Activated effector memory CD4-positive, alpha-beta T cell treated with Interleukin-2 at 50 U/mL for 16 hours (primary cell): ENCODE data around the gene ADAMTS9.

Source experiments
- DNase-seq: peaks from one replicate; pipeline ENCODE4 v3.0.0-alpha.2; 2020

The ADAMTS9 gene

DNA sequence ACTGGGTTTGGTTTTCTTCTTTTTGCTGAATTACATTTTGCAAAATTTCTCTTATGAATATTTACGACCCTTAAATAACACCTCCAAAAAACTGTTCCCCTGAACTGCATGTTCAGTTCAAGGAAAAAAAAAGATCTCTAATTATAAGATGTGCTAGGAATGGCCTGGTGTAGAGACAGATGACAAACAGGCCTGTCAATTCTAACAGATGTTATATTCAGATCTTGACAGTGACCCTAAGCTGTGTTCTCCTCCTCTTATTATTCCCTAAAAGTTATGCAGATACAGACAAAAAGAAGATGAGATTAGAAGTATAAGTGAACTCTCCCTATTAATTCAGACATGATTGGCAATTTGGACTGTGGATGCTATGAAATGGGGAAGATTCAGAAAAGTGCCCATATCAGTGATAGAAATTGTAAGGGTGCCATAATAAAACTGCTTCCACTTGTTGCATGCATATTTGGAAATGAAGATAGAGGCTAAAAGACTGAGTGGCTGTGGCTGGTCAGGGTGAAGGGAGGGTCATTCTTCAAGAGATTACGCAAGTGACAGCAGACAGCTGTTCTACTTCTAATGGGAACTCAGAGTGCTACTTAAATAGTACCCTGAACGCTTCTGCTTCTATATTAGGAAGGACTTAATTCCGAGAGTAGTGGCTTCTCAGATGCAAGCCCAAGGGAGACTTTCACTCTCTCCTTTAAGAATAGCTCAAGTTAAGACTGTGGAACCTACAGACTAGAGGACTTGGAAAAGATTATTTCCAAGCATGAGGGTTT is 75.5 kb downstream of the ADAMTS9 start:
- no peak for DNase-seq

GRCh38 chr3:64608741-64609140 is 79.1 kb downstream of the ADAMTS9 start:
- no peak for DNase-seq

- DNase-seq = no peak
Measured at GRCh38 chr3:64607032-64607551, 80.7 kb downstream of the ADAMTS9 start.

GRCh38 chr3:64604313-64604712 is 83.5 kb downstream of the ADAMTS9 start:
- DNase-seq = no peak

DNA sequence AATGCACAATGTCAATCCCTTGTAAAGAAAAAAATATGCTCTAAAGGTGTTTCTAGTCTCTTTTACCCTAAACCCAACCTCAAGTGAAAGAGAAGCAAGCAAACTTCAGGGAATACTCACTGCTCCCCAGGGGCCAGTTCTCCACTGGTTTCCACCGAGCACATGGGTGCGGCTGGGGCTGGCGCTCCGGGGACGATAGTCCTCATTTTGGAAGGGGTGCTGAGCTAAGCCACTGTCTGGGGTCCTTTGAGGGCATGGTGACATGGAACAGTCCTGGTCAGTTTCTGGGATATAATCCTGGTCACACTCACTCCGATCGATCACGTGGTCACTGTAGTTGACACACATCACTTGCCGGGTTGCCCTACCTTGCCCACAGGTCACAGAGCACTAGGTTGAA is 86.0 kb downstream of the ADAMTS9 start:
- no peak for DNase-seq

DNA sequence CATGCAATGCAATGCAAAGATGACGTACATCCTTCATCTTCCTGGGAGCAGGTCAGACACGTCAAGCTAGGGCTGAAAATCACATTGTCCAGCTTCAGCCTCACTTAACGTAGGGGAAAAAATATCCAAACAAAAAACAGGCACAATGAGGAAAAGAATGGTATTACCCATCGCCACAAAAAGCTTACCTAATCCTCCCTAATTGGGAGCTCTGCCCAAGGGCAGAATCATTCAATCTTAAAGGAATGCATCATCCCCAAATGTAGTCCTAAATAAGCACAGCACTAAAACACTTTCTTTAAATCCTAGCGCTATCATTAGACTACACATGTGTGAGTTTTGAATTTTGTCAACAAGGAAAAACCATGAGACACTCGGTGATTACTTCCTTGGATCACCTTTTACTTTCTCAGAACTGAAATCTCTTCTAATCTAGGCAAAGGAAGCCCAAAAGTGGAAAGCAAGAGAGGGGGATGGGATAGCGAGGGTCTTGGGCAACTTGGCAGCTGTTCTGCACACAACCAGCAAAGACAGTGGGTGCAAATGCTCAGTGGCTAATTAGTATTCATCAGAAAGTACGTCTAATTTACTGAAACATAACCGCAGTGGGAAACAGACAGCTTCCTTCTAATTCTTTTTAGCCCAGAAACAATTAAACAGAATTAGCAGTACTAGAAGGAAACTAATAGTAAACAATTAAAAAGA is 87.4 kb downstream of the ADAMTS9 start:
- DNase-seq = no peak

DNA sequence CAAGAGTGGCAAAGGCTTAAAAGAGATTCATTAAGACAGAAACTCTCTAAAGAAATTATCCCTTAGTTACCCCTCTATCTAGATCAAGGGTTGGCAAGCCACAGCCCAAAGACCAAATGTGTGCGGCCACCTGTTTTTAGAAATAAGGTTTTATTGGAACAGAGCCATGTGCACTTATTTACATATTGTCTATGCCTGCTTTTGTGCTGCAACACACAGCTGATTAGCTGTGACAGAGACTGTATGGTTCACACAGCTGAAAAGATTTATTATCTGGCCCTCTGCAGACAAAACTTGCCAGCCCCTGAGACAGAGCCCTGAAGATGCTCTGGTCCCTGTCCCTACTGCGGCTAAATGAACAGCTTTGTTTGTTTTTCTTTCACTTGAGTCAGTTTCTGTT is 88.1 kb downstream of the ADAMTS9 start:
- no peak for DNase-seq

DNA sequence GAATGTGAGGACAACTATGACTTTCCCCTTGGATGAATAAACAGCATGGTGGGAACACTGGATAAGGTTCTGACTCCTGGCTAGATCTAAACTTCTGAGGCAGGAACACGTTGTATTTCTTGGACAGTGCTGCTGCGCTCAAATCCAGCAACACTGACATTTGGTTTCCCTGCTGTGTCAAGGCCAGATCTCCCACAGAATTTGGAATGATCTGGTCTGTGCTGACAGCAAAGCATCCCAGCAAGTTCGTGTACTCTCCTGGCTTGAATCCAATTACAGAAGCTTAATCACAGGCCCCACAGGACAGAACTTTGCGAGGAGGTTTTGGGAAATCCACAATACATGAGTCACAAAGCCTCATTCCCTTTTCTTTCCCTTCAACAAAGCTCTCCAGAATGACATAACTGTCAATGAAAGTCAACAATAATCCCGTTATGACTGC is 92.5 kb downstream of the ADAMTS9 start:
- no peak for DNase-seq

DNA sequence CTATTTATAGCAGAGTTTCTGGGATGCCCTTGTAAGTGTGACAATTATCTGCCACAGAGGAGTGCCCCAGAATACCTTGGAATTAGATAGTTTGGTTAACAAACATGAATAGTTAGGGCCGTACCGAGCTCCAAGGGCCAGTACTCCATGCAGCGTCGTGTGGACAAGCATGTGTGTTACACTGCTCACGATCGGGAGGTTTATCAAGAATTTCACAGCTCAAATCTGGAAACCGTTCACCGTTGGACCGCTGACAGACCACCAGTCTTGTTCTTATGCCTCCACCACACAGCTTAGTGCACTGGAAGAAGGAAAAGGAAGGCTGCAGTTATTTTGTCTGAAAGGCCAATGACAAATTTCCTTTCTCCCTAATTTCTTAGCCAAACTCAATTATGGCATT is 93.7 kb downstream of the ADAMTS9 start:
- DNase-seq = no peak

- no peak for DNase-seq
Measured at GRCh38 chr3:64593350-64593749, 94.5 kb downstream of the ADAMTS9 start.

GRCh38 chr3:64591615-64592014 is 96.2 kb downstream of the ADAMTS9 start:
- no peak for DNase-seq

GRCh38 chr3:64588380-64588779 is 99.4 kb downstream of the ADAMTS9 start:
- no peak for DNase-seq

- no peak for DNase-seq
Measured at GRCh38 chr3:64586952-64587351, 100.8 kb downstream of the ADAMTS9 start.

- no peak for DNase-seq
Measured at GRCh38 chr3:64584179-64584578, 103.6 kb downstream of the ADAMTS9 start.

DNA sequence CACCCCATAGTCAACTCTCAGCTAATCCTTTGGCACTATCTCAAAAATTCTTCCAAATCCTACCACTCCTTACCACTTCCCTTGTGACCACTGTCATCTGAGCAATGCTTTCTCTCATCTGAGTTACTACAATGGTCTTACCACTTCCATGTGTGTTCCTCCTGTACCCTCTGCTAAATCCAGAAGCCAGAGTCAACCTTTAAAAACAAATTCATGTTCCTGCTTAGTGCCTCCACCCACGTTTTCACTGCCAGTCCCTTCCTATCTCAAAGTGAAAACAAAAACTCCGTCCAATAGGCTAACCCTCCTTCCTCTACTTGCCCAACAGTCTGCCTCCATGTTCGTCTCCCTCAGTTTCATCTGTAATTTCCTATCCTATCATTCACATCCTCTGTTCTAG is 109.0 kb downstream of the ADAMTS9 start:
- DNase-seq = no peak

- no peak for DNase-seq
Measured at GRCh38 chr3:64578062-64578770, 109.6 kb downstream of the ADAMTS9 start.

GRCh38 chr3:64576211-64576775 is 111.5 kb downstream of the ADAMTS9 start:
- no peak for DNase-seq

DNA sequence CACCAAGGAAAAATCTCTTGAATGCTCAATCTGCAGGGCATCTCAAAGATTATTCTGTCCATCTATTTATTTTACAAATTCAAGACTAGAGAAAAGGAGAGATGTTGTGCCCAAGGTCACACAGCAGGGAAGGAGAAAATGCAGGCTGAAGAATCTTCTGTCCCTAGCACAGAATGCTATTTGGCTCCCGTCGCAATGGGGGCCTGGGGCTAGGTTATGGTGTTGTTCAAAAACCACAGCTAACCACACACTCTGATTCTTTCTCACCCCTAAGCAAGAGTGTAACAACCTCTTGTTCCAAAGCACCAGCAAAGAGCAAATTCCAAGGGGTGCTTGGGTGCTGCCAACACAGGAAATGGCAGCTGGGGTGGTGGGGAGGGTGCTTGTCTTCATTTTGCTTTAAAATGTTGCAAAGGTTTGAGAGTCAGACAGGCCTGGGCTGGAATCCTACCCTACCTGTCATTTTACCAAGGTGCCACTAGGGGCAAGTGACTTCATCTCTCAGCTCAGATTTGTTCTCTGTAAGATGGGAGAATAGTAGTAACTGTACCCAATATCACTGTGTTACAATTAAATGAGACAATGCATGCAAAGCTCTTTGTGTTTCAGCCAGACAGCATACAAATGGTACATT is 112.5 kb downstream of the ADAMTS9 start:
- DNase-seq = no peak

DNA sequence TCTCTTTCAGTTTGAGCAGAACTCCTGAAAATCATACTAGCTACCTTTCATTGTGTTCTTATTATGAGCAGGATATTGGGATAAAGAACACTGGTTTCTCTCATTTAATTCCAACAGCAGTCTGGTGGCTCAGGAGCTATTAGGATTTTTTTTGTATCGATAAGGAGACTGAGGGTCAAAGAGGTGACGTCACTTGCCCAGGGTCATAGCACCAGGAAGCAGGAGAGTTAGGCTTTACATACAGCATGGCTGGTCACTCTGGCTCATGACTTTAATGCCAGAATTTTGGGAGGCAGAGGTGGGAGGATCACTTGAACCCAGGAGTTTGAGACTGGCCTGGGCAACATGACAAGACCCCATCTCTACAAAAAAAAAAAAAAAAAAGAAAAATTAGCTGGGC is 113.6 kb downstream of the ADAMTS9 start:
- no peak for DNase-seq

DNA sequence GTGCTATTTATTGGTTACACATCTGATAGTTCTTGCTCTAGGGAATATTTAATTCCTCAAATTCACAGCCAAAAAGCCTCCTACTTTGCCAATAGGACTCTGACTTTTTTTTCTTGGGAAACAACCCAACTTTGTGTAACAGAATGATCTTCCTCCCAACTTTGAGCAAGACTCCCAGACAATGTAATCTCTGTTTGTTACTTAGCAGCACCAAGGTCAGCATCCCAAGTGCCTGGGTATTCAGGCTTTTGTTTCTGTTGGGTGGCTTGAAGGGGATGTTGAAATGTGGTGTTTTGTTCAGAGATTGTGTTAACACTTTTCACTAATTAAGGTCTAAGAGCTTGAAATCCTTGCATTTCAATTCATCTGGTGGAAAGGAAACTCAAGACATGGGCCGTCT is 115.8 kb downstream of the ADAMTS9 start:
- DNase-seq = no peak

DNA sequence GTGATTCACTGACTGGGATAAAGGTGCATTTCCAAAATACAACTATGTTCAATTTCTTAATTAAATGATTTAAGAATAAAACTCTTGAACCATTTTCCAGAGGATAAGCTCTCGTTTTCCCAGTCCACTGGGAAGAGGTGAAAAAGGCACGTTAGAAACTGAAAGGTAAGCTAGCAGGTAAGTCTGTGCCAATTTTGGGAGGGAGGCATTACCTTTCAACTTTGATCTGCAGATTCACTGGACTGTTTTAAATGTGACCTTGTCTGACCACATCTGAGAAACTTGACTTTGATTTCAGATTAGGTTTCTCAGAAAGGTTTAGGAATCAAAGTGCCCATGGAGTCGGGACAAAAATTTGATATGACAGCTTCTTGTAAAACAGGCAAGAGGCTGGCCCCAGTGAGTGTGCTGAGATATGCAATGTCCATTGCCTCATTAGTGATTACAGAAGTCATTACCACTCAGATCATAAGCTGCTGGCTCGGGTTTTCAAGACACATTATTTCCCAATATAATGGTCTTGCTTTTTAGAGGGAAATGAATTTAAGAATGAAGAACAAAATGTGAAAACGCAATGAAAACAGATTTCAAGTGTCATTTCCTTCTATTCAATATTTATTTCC is 118.8 kb downstream of the ADAMTS9 start:
- DNase-seq = no peak

DNA sequence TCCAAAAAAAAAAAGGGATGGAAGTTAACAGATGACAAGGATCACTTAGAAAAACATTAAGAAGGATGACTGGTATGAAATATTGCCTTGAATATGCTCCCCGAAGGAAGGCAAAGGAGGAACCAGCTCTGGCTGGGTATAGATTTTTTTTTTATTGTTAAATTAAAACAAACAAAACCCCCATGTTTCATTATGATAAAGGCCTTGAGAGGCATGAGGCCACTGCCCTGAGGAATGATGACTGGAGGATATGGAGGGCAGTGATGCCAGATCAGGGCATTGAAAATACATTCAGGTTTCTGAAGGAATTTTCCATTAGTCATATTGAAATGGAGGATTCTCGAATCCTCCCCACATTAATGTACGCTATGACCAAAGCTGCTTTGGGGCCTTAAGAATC is 120.9 kb downstream of the ADAMTS9 start:
- no peak for DNase-seq
